K562 (cell line): ENCODE results near the gene ATP6V1F.

ENCODE experiments used
- AFF4 ChIP-seq: sonication (generic); formaldehyde crosslinking; IDR thresholded peaks from 2 replicates; pipeline ENCODE4 v1.8.0; 2023; ENCODE audit warnings: mild to moderate bottlenecking, missing genetic modification reagents
- ATF3 ChIP-seq, 2 experiments: fragments of 450-650 bp in 1 of 2; sonication (generic) in 1 of 2; formaldehyde crosslinking in 1 of 2; IDR thresholded peaks in 1 of 2; conservative IDR thresholded peaks in 1 of 2; 2 replicates each; pipeline versions ENCODE4 v1.6.1 to v1.8.1; 2016 to 2023; ENCODE audit warnings: mild to moderate bottlenecking in 2 of 2, moderate library complexity in 2 of 2, inconsistent platforms in 1 of 2, missing genetic modification reagents in 1 of 2
- CBX2 ChIP-seq: fragments of 200-600 bp; sonication (generic); IDR thresholded peaks from one replicate; pipeline ENCODE4 v1.6.1; 2012; ENCODE audit warnings: mild to moderate bottlenecking, low read length, inconsistent platforms; ENCODE audit not compliant: insufficient read depth, poor library complexity, severe bottlenecking
- KAT7 ChIP-seq: sonication (generic); formaldehyde crosslinking; IDR thresholded peaks from 2 replicates; pipeline ENCODE4 v1.8.0; 2022; ENCODE audit warnings: missing genetic modification reagents, mild to moderate bottlenecking, borderline replicate concordance
- KDM5B ChIP-seq: fragments of 200-600 bp; sonication (generic); IDR thresholded peaks from 2 replicates; pipeline ENCODE4 v1.6.1; 2012; ENCODE audit warnings: low read depth, mild to moderate bottlenecking, moderate library complexity, low read length, control low read depth, inconsistent platforms; ENCODE audit not compliant: insufficient replicate concordance
- KLF13 ChIP-seq: fragments of 450-650 bp; IDR thresholded peaks from 2 replicates; pipeline ENCODE4 v1.6.1; 2016; ENCODE audit warnings: missing genetic modification characterization, low read depth, mild to moderate bottlenecking, missing compliant biosample characterization, moderate library complexity, borderline replicate concordance
- NR2C2 ChIP-seq, 2 experiments: fragments of 200-800 bp in 1 of 2; sonication (Bioruptor generic) in 1 of 2; sonication (generic) in 1 of 2; formaldehyde crosslinking in 1 of 2; IDR thresholded peaks; 2 replicates each; pipeline versions ENCODE4 v1.6.1 to v1.8.0; 2016 to 2022; ENCODE audit warnings: mild to moderate bottlenecking in 1 of 2, missing compliant biosample characterization in 1 of 2, missing genetic modification characterization in 1 of 2, missing genetic modification reagents in 1 of 2
- POLR2AphosphoS2 ChIP-seq: IDR thresholded peaks from 2 replicates; pipeline ENCODE4 v1.6.1; 2012; ENCODE audit warnings: low read length, improper control_type of control experiment
- PTRF ChIP-seq: fragments of 450-650 bp; IDR thresholded peaks from 2 replicates; pipeline ENCODE4 v1.6.1; 2016; ENCODE audit warnings: mild to moderate bottlenecking, missing genetic modification characterization, missing compliant biosample characterization
- SREBF2 ChIP-seq: sonication (generic); formaldehyde crosslinking; IDR thresholded peaks from 2 replicates; pipeline ENCODE4 v1.4.0; 2020; ENCODE audit warnings: mild to moderate bottlenecking, missing genetic modification reagents
- TEAD4 ChIP-seq, 2 experiments: sonication (generic) in 1 of 2; formaldehyde crosslinking in 1 of 2; IDR thresholded peaks; 2 replicates each; pipeline versions ENCODE4 v1.6.1 to v1.8.0; 2012 to 2022; ENCODE audit warnings: borderline replicate concordance in 1 of 2, inconsistent platforms in 1 of 2, low read length in 1 of 2, mild to moderate bottlenecking in 1 of 2, missing genetic modification reagents in 1 of 2
- ZBTB49 ChIP-seq: sonication (generic); formaldehyde crosslinking; IDR thresholded peaks from 2 replicates; pipeline ENCODE4 v1.8.0; 2022; ENCODE audit warnings: missing genetic modification reagents, mild to moderate bottlenecking, borderline replicate concordance
- ZNF121 ChIP-seq: sonication (generic); formaldehyde crosslinking; conservative IDR thresholded peaks from 2 replicates; pipeline ENCODE4 v1.8.0; 2022; ENCODE audit warnings: missing genetic modification reagents
- ZSCAN29 ChIP-seq: fragments of 450-650 bp; IDR thresholded peaks from 2 replicates; pipeline ENCODE4 v1.6.1; 2017

GRCh38 chr7:128838981-128839731, 23.5 kb upstream of the ATP6V1F start:
- TF ChIP-seq AFF4 (CRISPR knock-in tag) (no peak), ZNF121 (CRISPR knock-in tag) (no peak), PTRF (tag) (no peak), POLR2AphosphoS2 (peak; percentile 73; the same call in 1 of the 2 replicates), NR2C2 (CRISPR knock-in tag; IDR thresholded peaks at IDR 0.05) (no peak), NR2C2 (tag; IDR thresholded peaks at IDR 0.05) (no peak), CBX2 (no peak), KDM5B (no peak), KLF13 (no peak), TEAD4 (IDR thresholded peaks at IDR 0.05; ENCODE audit: low read length) (no peak), TEAD4 (CRISPR knock-in tag; IDR thresholded peaks at IDR 0.05; ENCODE audit: borderline replicate concordance) (no peak), ZBTB49 (CRISPR knock-in tag) (no peak), SREBF2 (no peak), ZSCAN29 (no peak), ATF3 (IDR thresholded peaks at IDR 0.05) (no peak), ATF3 (CRISPR knock-in tag; conservative IDR thresholded peaks at IDR 0.05) (no peak), KAT7 (CRISPR knock-in tag) (no peak)
